H1 (cell line): Measurements from ENCODE around the gene CGGBP1. TPM values are rescaled to one million over a fixed set of nuclear protein-coding genes. Genes with fewer than 3 reads are reported as not detected.
A peak's percentile ranks its signal among the peaks of the same experiment; 100 is the strongest.

ENCODE experiments used
- CTCF ChIA-PET: fragments of 300-600 bp; sonication (Branson Sonifier 250); formaldehyde crosslinking; loops from one replicate; lab custom pipeline; 2021; ENCODE audit not compliant: partially characterized antibody; lab: Charles Lee
- POLR2A ChIA-PET: fragments of 300-600 bp; sonication (Branson Sonifier 250); formaldehyde crosslinking; loops from one replicate; lab custom pipeline; 2021; ENCODE audit warnings: inconsistent platforms; ENCODE audit not compliant: partially characterized antibody; lab: Charles Lee
- DNase-seq, 2 experiments: peaks; one replicate each; pipeline versions ENCODE4 v3.0.0 to v3.0.0-alpha.2; 2010 to 2022; ENCODE audit warnings: low spot score in 2 of 2, low read depth in 1 of 2, mixed read lengths in 1 of 2
- FAIRE-seq: peaks from 2 replicates; lab custom pipeline; 2011; peaks lifted over from hg19 to GRCh38; lab: Jason Lieb, UNC
- H2AFZ ChIP-seq: 2 replicates; pipeline ENCODE4 v1.8.1; 2012; ENCODE audit warnings: low read length, inconsistent platforms
- H2AK5ac ChIP-seq: 2 replicates; pipeline ENCODE4 v1.6.1; 2013; ENCODE audit warnings: low read depth, low read length
- H2BK120ac ChIP-seq: replicated peaks from 2 replicates; pipeline ENCODE3; 2013; ENCODE audit warnings: low read depth, low read length, inconsistent platforms
- H2BK12ac ChIP-seq: 2 replicates; pipeline ENCODE4 v1.6.1; 2013; ENCODE audit warnings: low read depth, low read length
- H2BK15ac ChIP-seq: 2 replicates; pipeline ENCODE4 v1.6.1; 2013; ENCODE audit warnings: low read length
- H2BK20ac ChIP-seq: 2 replicates; pipeline ENCODE4 v1.6.1; 2013; ENCODE audit warnings: low read length
- H2BK5ac ChIP-seq: 2 replicates; pipeline ENCODE4 v1.6.1; 2013; ENCODE audit warnings: low read depth, low read length
- H3K14ac ChIP-seq: 2 replicates; pipeline ENCODE4 v1.6.1; 2013; ENCODE audit warnings: inconsistent platforms; ENCODE audit not compliant: insufficient read length
- H3K18ac ChIP-seq: 2 replicates; pipeline ENCODE4 v1.6.1; 2013; ENCODE audit warnings: low read length; ENCODE audit errors: extremely low read depth
- H3K23ac ChIP-seq: 2 replicates; pipeline ENCODE4 v1.6.1; 2013; ENCODE audit warnings: inconsistent platforms; ENCODE audit not compliant: insufficient read length
- H3K23me2 ChIP-seq: 2 replicates; pipeline ENCODE4 v1.6.1; 2013; ENCODE audit warnings: low read depth, low read length
- H3K27ac ChIP-seq: 2 replicates; pipeline ENCODE4 v1.6.1; 2011; ENCODE audit warnings: low read depth, low read length, inconsistent platforms
- H3K27me3 ChIP-seq, 4 experiments: replicated peaks in 1 of 4; 1 replicate in 1 of 4; 2 replicates in 3 of 4; pipeline versions ENCODE4 v1.6.1 to v1.8.1; 2011 to 2013; ENCODE audit warnings: low read length in 3 of 4, mild to moderate bottlenecking in 3 of 4, inconsistent platforms in 2 of 4, mixed read lengths in 2 of 4, moderate library complexity in 1 of 4; ENCODE audit not compliant: control insufficient read depth in 3 of 4, insufficient read depth in 3 of 4; ENCODE audit errors: extremely low read depth in 1 of 4
- H3K36me3 ChIP-seq, 4 experiments: 2 replicates each; pipeline versions ENCODE4 v1.6.1 to v1.8.1; 2011 to 2013; ENCODE audit warnings: mild to moderate bottlenecking in 4 of 4, low read length in 3 of 4, moderate library complexity in 2 of 4, control low read depth in 1 of 4, inconsistent platforms in 1 of 4; ENCODE audit not compliant: insufficient read depth in 4 of 4, control insufficient read depth in 2 of 4
- H3K4ac ChIP-seq: replicated peaks from 2 replicates; pipeline ENCODE3; 2013; ENCODE audit warnings: low read length, low read depth, mixed read lengths, inconsistent platforms; ENCODE audit not compliant: insufficient read length
- H3K4me1 ChIP-seq, 4 experiments: replicated peaks in 1 of 4; 1 replicate in 1 of 4; 2 replicates in 3 of 4; pipeline versions ENCODE4 v1.6.1 to v1.8.1; 2011 to 2013; ENCODE audit warnings: low read length in 3 of 4, inconsistent platforms in 2 of 4, mixed read lengths in 1 of 4; ENCODE audit not compliant: insufficient read depth in 4 of 4, control insufficient read depth in 3 of 4
- H3K4me2 ChIP-seq, 2 experiments: 2 replicates each; pipeline versions ENCODE4 v1.6.1 to v1.8.1; 2011 to 2013; ENCODE audit warnings: low read depth in 2 of 2, low read length in 2 of 2, control low read depth in 1 of 2, inconsistent platforms in 1 of 2, mild to moderate bottlenecking in 1 of 2; ENCODE audit not compliant: insufficient read depth in 1 of 2
- H3K4me3 ChIP-seq, 4 experiments: fragments of 200-600, 300-600 bp in 1 of 4; sonication (generic), shearing (Covaris generic), sonication (Bioruptor Twin) in 1 of 4; 2 replicates each; pipeline versions ENCODE4 v1.5.1 to v1.8.1; 2011 to 2016; ENCODE audit warnings: low read length in 4 of 4, low read depth in 3 of 4, control low read depth in 2 of 4, inconsistent platforms in 2 of 4, mild to moderate bottlenecking in 2 of 4, mixed read lengths in 1 of 4, moderate library complexity in 1 of 4; ENCODE audit not compliant: insufficient read depth in 2 of 4; ENCODE audit errors: extremely low read depth in 1 of 4
- H3K56ac ChIP-seq: replicated peaks from 2 replicates; pipeline ENCODE3; 2013; ENCODE audit warnings: low read depth, mild to moderate bottlenecking, mixed read lengths, low read length, inconsistent platforms; ENCODE audit not compliant: insufficient read length
- H3K79me1 ChIP-seq: 2 replicates; pipeline ENCODE4 v1.6.1; 2013; ENCODE audit warnings: low read depth, low read length, control low read depth
- H3K79me2 ChIP-seq, 2 experiments: 2 replicates each; pipeline versions ENCODE4 v1.6.1 to v1.8.1; 2012 to 2013; ENCODE audit warnings: low read length in 2 of 2, mild to moderate bottlenecking in 2 of 2, inconsistent platforms in 1 of 2; ENCODE audit not compliant: insufficient read depth in 2 of 2, control insufficient read depth in 1 of 2
- H3K9ac ChIP-seq, 4 experiments: replicated peaks in 1 of 4; 1 replicate in 1 of 4; 2 replicates in 3 of 4; pipeline versions ENCODE4 v1.6.1 to v1.8.1; 2011 to 2013; ENCODE audit warnings: low read depth in 3 of 4, low read length in 3 of 4, control low read depth in 2 of 4, mild to moderate bottlenecking in 2 of 4, moderate library complexity in 2 of 4, inconsistent platforms in 1 of 4; ENCODE audit errors: extremely low read depth in 1 of 4
- H3K9me3 ChIP-seq, 2 experiments: 2 replicates each; pipeline versions ENCODE4 v1.6.1 to v1.8.1; 2012 to 2013; ENCODE audit warnings: mild to moderate bottlenecking in 2 of 2, moderate library complexity in 2 of 2, control low read depth in 1 of 2, inconsistent platforms in 1 of 2, low read depth in 1 of 2, low read length in 1 of 2, mixed read lengths in 1 of 2; ENCODE audit not compliant: insufficient read depth in 2 of 2
- H4K20me1 ChIP-seq, 2 experiments: replicated peaks in 1 of 2; 2 replicates each; pipeline versions ENCODE3 to v1.8.1; 2011 to 2013; ENCODE audit warnings: inconsistent platforms in 2 of 2, low read length in 2 of 2, mild to moderate bottlenecking in 1 of 2; ENCODE audit not compliant: insufficient read depth in 2 of 2, control insufficient read depth in 1 of 2
- H4K5ac ChIP-seq: 2 replicates; pipeline ENCODE4 v1.6.1; 2013; ENCODE audit warnings: low read length, low read depth, mixed read lengths, inconsistent platforms; ENCODE audit not compliant: insufficient read length
- H4K8ac ChIP-seq: 2 replicates; pipeline ENCODE4 v1.8.0; 2013; ENCODE audit warnings: mild to moderate bottlenecking, moderate library complexity, low read length, inconsistent platforms; ENCODE audit not compliant: insufficient read depth; ENCODE audit errors: extremely low read depth
- H4K91ac ChIP-seq: replicated peaks from 2 replicates; pipeline ENCODE3; 2013; ENCODE audit warnings: low read length, mixed read lengths, inconsistent platforms; ENCODE audit not compliant: insufficient read length
- CHD2 ChIP-seq: IDR thresholded peaks from 2 replicates; pipeline ENCODE4 v1.6.1; 2012; ENCODE audit warnings: low read length, improper control_type of control experiment
- FOSL1 ChIP-seq: IDR thresholded peaks from 2 replicates; pipeline ENCODE4 v1.6.1; 2011; ENCODE audit warnings: mild to moderate bottlenecking, low read depth, low read length, moderate library complexity; ENCODE audit not compliant: insufficient read depth
- POLR2AphosphoS5 ChIP-seq: IDR thresholded peaks from 2 replicates; pipeline ENCODE4 v1.6.1; 2011; ENCODE audit warnings: low read depth, low read length
- SAP30 ChIP-seq: fragments of 300-600 bp; sonication (generic); IDR thresholded peaks from 2 replicates; pipeline ENCODE4 v1.7.1; 2012; ENCODE audit warnings: low read length, moderate library complexity, mild to moderate bottlenecking, inconsistent platforms; ENCODE audit not compliant: insufficient read depth, insufficient replicate concordance
- SIN3A ChIP-seq, 2 experiments: IDR thresholded peaks in 1 of 2; conservative IDR thresholded peaks in 1 of 2; 2 replicates each; pipeline ENCODE4 v1.6.1; 2011 to 2012; ENCODE audit warnings: low read length in 2 of 2, improper control_type of control experiment in 1 of 2, low read depth in 1 of 2, mild to moderate bottlenecking in 1 of 2
- SIRT6 ChIP-seq: IDR thresholded peaks from one replicate; pipeline ENCODE4 v1.7.1; 2012; ENCODE audit warnings: low read length, inconsistent platforms
- TAF7 ChIP-seq: optimal IDR thresholded peaks from 2 replicates; pipeline ENCODE3; 2011; ENCODE audit warnings: low read depth, mild to moderate bottlenecking, inconsistent platforms, low read length, moderate library complexity, borderline replicate concordance
- ZNF274 ChIP-seq: IDR thresholded peaks from 2 replicates; pipeline ENCODE4 v1.7.0; 2012; ENCODE audit warnings: low read length, borderline replicate concordance; ENCODE audit errors: extremely low read depth
- WGBS, 2 experiments: shearing (Covaris generic) in 1 of 2; methylation state at CpG; one replicate each; pipeline versions ENCODE4 v1.1.6 to v1.1.7; 2013 to 2015; ENCODE audit warnings: low lambda C conversion rate in 2 of 2, mixed read lengths in 2 of 2, inconsistent platforms in 1 of 2, low coverage in 1 of 2, missing lambda C conversion rate in 1 of 2; ENCODE audit not compliant: insufficient replicate concordance in 2 of 2, insufficient coverage in 1 of 2, insufficient read length in 1 of 2; ENCODE audit errors: extremely low coverage in 1 of 2, missing lambda C conversion rate in 1 of 2; 5-methylcytosine and 5-hydroxymethylcytosine counted together
- polyA plus RNA-seq, 7 experiments: library from polyadenylated mRNA; depleted of rRNA in 3 of 7; stranded (reverse) in 5 of 7; unstranded in 2 of 7; fragments of >200 nt in 5 of 7; fragments of 200-250 nt in 2 of 7; gene quantifications; 1 replicate in 5 of 7; 2 replicates in 1 of 7; 4 replicates in 1 of 7; pipeline versions ENCODE4 v1.2.1 to v1.2.3, GENCODE V29; 2011 to 2013; ENCODE audit warnings: missing spikeins in 2 of 7, mixed read lengths in 2 of 7
- total RNA-seq: library from RNA; stranded (reverse); fragmentation: NEBNext Ultra II Directional; extraction: Animal tissue kit (Norgen Biotek cat#: 25700); gene quantifications from 2 replicates; pipeline ENCODE4 v1.2.1, GENCODE V29; 2021
- TF ChIP-seq, protein P1 (sequence below): IDR thresholded peaks from 2 replicates; pipeline ENCODE4 v1.6.1; 2011; ENCODE audit warnings: low read length, improper control_type of control experiment

CGGBP1 gene
- total and polyA plus RNA-seq, 2 of the 8 experiments (the other 6 are each of a cell fraction or from before 2014, with no cell fraction given) = 22.9 to 61.4 TPM

GRCh38 chr3:88059380-88060170, 770 bp upstream of the CGGBP1 start:
- H2AK5ac ChIP-seq = no peak overlapping the region
- no peak overlapping the region for H4K91ac ChIP-seq
- peak overlapping the region; percentile 61 to 69 (median 64); a peak in 6 of 7 replicates for H3K9ac ChIP-seq
- no peak overlapping the region for H3K14ac ChIP-seq
- no peak overlapping the region for H3K23ac ChIP-seq
- no peak overlapping the region for H3K4ac ChIP-seq
- H3K4me3 ChIP-seq = peak overlapping the region; percentile 83 to 96 (median 91)
- H2BK20ac ChIP-seq = no peak overlapping the region
- no peaks in the 10 kb centered on the region for H3K27me3 ChIP-seq
- CTCF ChIA-PET = interaction anchor here (1.4 kb wide), 1 partner anchor 54 kb away, joined by 4 read pairs; no protein-coding TSS in a partner anchor
- H3K36me3 ChIP-seq = peaks cover 0 to 27% (median 11%) of the 10 kb centered on the region in 4 experiments; a peak in 6 of 8 replicates
- H3K56ac ChIP-seq = no peak overlapping the region
- no peaks in the 10 kb centered on the region for H3K9me3 ChIP-seq
- H2BK5ac ChIP-seq = peak overlapping the region; percentile 81; the same call in 1 of the 2 replicates
- peaks cover 0 to 3% (median 0%) of the 10 kb centered on the region in 4 experiments; a peak in 1 of 7 replicates for H3K4me1 ChIP-seq
- peak overlapping the region; percentile 68; the same call in 1 of the 2 replicates for H3K18ac ChIP-seq
- H3K23me2 ChIP-seq = peaks cover 4% of the 10 kb centered on the region; the same call in 1 of the 2 replicates
- peak overlapping the region; percentile 76 for H4K5ac ChIP-seq
- peaks cover 2 to 11% of the 10 kb centered on the region in 2 experiments for H4K20me1 ChIP-seq
- no peak overlapping the region for H2BK12ac ChIP-seq
- WGBS, 2 experiments = 1% methylated on average over 43 of the region's 45 CpGs; no CpG with 5 or more reads in 1 of the 2 experiments
- DNase-seq = no peak
- POLR2A ChIA-PET = interaction anchor here (0.6 to 2.0 kb wide), 4 partner anchors 9 to 90 kb away, joined by 3 to 17 read pairs (median 4); partner anchors contain the start of gene C3orf38
- H2BK15ac ChIP-seq = no peak overlapping the region
- H2AFZ ChIP-seq = no peak overlapping the region
- H3K79me1 ChIP-seq = peaks cover 3% of the 10 kb centered on the region; the same call in 1 of the 2 replicates
- peak overlapping the region; percentile 29; the same call in 1 of the 2 replicates for H4K8ac ChIP-seq
- H3K4me2 ChIP-seq = peak overlapping the region; percentile 69 to 85
- no peak overlapping the region for H2BK120ac ChIP-seq
- FAIRE-seq = no peak
- 0 out of 2 replicates have a peak overlapping the region, but pooled peaks have one; percentile 41 for H3K27ac ChIP-seq
- H3K79me2 ChIP-seq = peaks cover 0 to 75% of the 10 kb centered on the region in 2 experiments; a peak in 3 of 4 replicates
- no peak for TF ChIP-seq SIRT6
- peak; percentile 96 for TF ChIP-seq SAP30
- no peak; the same call in 1 of the 2 replicates for TF ChIP-seq POLR2AphosphoS5
- no peak for TF ChIP-seq TAF7
- no peak for TF ChIP-seq ZNF274
- peak; percentile 11 to 46; a peak in 1 of 4 replicates for TF ChIP-seq SIN3A (conservative IDR thresholded peaks at IDR 0.05 in 1 of 2, IDR thresholded peaks at IDR 0.05 in 1 of 2; ENCODE audit: low read depth in 1 of 2, low read length in 2 of 2)
- no peak for TF ChIP-seq FOSL1
- no peak for TF ChIP-seq CHD2
- TF ChIP-seq, protein P1, sequence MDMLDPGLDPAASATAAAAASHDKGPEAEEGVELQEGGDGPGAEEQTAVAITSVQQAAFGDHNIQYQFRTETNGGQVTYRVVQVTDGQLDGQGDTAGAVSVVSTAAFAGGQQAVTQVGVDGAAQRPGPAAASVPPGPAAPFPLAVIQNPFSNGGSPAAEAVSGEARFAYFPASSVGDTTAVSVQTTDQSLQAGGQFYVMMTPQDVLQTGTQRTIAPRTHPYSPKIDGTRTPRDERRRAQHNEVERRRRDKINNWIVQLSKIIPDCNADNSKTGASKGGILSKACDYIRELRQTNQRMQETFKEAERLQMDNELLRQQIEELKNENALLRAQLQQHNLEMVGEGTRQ = no peak
